Measurements from ENCODE around the gene ZFX.

DNA sequence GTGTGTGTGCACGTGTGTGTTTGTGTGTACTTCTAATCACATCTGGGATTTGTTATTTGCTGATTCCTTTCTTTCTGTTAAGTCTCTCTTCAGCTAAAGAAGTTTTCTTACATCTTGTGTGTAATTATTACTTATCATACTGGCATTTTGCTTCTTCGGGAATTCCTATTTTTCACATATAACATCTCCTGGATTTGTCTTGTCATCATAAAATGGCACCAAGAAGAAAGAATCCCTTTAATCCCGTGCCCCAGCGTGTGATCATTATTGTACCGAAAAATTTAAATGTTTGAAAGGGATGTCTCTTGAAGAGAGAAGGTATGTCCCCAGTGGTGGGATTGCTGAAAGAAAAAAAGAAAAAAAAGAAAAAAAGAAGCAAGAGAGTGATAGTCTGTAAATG lies 72.3 kb downstream of the ZFX start:
- TF ChIP-seq, protein P1, sequence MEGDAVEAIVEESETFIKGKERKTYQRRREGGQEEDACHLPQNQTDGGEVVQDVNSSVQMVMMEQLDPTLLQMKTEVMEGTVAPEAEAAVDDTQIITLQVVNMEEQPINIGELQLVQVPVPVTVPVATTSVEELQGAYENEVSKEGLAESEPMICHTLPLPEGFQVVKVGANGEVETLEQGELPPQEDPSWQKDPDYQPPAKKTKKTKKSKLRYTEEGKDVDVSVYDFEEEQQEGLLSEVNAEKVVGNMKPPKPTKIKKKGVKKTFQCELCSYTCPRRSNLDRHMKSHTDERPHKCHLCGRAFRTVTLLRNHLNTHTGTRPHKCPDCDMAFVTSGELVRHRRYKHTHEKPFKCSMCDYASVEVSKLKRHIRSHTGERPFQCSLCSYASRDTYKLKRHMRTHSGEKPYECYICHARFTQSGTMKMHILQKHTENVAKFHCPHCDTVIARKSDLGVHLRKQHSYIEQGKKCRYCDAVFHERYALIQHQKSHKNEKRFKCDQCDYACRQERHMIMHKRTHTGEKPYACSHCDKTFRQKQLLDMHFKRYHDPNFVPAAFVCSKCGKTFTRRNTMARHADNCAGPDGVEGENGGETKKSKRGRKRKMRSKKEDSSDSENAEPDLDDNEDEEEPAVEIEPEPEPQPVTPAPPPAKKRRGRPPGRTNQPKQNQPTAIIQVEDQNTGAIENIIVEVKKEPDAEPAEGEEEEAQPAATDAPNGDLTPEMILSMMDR (IDR thresholded peaks at IDR 0.05; ENCODE audit: insufficient read depth, low read length) = no peak
- no peak for TF ChIP-seq POLR2AphosphoS5 (IDR thresholded peaks at IDR 0.05; ENCODE audit: low read depth)
- TF ChIP-seq, protein P2, sequence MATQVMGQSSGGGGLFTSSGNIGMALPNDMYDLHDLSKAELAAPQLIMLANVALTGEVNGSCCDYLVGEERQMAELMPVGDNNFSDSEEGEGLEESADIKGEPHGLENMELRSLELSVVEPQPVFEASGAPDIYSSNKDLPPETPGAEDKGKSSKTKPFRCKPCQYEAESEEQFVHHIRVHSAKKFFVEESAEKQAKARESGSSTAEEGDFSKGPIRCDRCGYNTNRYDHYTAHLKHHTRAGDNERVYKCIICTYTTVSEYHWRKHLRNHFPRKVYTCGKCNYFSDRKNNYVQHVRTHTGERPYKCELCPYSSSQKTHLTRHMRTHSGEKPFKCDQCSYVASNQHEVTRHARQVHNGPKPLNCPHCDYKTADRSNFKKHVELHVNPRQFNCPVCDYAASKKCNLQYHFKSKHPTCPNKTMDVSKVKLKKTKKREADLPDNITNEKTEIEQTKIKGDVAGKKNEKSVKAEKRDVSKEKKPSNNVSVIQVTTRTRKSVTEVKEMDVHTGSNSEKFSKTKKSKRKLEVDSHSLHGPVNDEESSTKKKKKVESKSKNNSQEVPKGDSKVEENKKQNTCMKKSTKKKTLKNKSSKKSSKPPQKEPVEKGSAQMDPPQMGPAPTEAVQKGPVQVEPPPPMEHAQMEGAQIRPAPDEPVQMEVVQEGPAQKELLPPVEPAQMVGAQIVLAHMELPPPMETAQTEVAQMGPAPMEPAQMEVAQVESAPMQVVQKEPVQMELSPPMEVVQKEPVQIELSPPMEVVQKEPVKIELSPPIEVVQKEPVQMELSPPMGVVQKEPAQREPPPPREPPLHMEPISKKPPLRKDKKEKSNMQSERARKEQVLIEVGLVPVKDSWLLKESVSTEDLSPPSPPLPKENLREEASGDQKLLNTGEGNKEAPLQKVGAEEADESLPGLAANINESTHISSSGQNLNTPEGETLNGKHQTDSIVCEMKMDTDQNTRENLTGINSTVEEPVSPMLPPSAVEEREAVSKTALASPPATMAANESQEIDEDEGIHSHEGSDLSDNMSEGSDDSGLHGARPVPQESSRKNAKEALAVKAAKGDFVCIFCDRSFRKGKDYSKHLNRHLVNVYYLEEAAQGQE (IDR thresholded peaks at IDR 0.05; ENCODE audit: insufficient replicate concordance, low read depth) = no peak
- TF ChIP-seq SPI1 (IDR thresholded peaks at IDR 0.05; ENCODE audit: borderline replicate concordance, low read depth) = no peak
- TF ChIP-seq GABPA (IDR thresholded peaks at IDR 0.05; ENCODE audit: low read depth) = no peak

All from HL-60 (cell line).